Embryonic facial prominence (tissue), 1 donor: ENCODE results near the gene KCTD15.

Source experiments
- DNase-seq: peaks from one replicate; pipeline ENCODE4 v3.0.0-alpha.2; 2016; ENCODE audit errors: extremely low spot score

Gene KCTD15

DNA sequence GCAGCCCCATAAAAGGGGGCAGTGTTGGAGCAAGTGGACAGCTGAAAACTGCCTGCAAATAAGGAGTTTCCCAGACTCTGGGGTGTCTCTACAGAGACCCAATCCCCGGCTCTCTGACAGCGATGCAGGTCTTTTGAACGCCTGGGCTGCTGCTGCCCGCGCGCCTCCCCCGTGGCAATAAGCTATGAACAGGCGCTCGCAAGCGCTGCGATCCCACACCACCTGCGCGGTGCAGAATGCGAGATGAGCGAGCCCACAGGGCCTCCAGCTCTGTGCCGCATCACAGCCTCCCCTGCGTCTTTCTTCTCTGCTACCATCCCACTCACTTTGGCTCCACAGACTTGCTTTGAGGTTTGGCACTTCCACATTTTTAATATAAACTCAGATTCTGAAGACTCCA lies 62.3 kb downstream of the KCTD15 start:
- DNase-seq = no peak

DNA sequence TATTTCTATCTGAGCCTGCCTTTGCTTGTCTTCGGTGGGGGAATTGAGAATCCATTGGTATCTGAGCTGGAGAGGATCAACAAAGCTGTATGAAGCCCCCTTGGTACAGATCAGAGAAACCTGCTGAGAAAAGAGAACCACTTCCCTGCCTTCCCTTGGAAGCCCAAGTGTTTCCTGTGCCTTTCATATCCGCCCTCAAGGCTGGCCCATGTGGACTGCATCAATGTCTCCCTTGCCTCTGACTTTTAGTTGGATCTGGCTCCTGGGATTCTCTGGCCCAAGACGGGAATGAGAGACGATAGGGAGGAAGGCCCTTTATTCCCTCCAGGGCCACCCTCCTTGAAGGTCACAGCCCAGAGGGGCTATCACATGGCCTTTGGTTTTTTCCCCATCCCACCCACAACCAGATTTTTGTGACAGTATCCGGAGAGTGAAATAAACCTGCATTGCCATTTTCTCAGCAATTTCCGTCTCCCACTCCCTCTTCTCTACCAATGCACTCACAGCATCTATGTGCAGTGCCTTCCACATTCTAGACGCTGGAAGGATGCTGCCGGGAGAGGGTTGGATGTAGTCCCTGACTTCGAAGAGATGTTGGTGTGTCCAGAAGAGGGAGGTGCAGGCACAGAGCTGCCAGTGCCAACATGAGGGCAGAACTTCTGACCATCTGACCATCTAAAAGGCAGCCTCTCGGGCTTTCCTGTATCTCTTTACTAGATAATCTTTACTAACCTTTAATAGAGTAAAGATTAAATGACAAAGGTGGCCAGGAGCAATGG lies 63.8 kb downstream of the KCTD15 start:
- no peak for DNase-seq

DNA sequence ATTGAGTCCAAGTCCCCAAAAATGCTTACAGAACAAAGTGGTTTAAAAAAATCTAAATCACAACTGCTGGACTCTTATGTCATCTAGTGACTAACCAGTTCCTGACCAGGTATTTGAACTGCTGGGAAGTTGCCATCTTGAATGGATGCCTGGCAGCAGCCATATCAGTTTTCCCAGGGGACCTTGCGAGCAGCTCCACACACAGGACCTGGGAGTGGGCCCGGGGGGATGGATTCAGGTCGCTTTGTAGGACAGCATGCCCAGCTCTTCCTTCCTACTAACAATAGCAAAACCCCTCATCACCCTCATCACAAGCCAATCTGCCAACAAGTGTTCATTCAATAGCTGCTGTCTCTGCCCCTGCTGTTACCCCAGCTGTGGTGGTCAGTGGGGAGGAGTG lies 65.3 kb downstream of the KCTD15 start:
- DNase-seq = no peak

GRCh38 chr19:33862981-33863380 lies 66.3 kb downstream of the KCTD15 start:
- no peak for DNase-seq

- DNase-seq = no peak
Measured at GRCh38 chr19:33863436-33863835, 66.8 kb downstream of the KCTD15 start.

- DNase-seq = no peak
Measured at GRCh38 chr19:33864311-33864850, 67.7 kb downstream of the KCTD15 start.

DNA sequence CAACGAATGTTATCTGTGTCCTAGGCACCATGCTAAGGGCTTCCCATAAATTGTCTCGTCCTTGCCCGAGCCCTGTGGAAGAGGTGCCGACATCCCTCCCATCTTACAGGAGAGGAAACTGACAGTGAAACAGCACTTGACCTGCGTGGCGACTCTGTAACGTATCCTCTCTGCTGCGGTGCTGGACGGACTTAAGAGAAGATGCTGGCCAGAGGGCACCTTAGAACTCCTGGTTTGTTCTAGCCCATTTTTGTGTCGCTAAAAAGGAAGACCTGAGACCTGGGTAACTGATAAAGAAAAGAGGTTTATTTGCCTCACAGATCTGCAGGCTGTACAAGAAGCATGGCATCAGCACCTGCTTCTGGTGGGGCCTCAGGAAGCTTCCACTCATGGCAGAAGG lies 68.6 kb downstream of the KCTD15 start:
- DNase-seq = no peak
